ENCODE measurements around the gene ANXA11.
A peak's percentile ranks its signal among the peaks of the same experiment; 100 is the strongest.
"Not testable (repeated sequence)": the region's sequence is repeated elsewhere in the genome, so short reads cannot be mapped to it uniquely, and the experiment has no call there.

ANXA11 gene

DNA sequence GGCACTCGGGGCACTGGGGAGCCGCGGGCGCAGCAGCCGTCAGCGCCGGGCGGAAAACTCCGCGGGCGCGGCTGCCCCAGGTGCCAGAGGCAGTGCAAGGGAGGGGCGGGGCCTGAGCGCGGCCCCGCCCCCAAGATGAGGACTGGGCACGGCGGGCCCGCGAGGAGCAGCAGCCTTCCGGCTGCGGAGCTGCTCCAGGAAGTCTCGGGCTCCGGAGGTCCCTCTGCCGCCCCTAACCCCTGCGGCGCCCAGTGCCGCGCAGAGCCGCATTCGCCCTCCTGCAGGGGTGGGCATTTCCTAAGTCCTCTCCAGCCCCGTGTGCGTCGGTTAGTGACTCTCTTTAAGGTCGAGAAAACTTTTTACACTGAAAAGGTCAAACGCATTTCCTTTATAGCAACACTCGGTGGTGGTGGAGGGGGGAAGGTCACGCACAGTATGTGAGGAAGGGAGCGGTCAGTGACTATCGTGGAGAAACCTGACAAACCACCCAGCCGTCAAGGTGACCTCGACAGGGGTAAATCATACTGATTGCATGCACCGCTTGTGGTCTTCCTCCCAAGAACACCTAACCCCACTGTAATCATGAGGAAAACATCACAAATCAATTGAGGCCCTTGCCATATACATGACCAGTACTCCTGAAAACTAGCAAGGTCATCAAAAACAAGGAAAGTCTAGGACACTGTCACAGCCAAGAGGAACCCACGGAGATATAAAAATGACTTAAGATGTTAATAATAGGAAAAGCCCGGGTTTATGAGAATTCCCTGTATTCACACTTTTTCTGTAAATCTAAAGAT is at the start of gene ANXA11:
Gene ANXA11, minus strand, starts transcription at position 61 of the 800 bp plus-strand sequence. CDS start 32,676 bp downstream, outside the sequence.
- peak; percentile 89 for DNase-seq

DNA sequence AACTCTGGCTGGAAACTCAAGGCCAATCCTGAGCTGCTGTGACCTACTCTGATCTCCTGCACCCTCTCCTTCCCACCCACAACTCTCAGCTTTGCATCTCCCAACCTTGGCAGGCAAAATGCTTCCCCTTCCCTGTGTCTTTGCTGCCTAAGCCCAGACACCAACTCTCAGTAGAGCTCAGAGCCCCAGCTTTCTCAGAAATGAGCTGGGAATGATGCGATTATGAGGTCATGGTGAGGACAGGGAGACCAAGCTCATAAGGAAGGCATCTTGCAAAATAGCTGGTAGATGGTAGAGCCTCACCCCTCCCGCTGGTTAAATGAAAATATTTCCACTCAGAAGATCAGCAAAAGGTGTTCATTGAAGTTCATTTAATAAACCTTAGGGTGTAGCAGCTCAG is 49.4 kb upstream of the ANXA11 start:
- not testable (repeated sequence) for DNase-seq

DNA sequence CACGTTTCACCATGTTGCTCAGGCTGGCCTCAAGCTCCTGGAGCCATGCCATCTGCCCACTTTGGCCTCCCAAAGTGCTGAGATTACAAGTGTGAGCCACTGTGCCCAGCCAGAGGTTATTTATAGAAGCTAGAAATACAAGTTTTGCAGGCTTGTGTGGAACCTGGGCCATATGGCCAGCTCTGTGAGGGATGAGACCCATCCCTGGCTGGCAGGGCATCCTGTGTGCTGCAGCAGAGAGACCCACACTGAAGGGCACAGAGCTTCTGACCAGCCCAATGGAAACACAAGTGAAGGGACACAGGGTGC is 48.6 kb upstream of the ANXA11 start:
- DNase-seq, result not testable (repeated sequence)

GRCh38 chr10:80253266-80253962 is 48.1 kb upstream of the ANXA11 start:
- DNase-seq, result no peak

- DNase-seq, result no peak
Observed at GRCh38 chr10:80252296-80252887, 47.1 kb upstream of the ANXA11 start.

DNA sequence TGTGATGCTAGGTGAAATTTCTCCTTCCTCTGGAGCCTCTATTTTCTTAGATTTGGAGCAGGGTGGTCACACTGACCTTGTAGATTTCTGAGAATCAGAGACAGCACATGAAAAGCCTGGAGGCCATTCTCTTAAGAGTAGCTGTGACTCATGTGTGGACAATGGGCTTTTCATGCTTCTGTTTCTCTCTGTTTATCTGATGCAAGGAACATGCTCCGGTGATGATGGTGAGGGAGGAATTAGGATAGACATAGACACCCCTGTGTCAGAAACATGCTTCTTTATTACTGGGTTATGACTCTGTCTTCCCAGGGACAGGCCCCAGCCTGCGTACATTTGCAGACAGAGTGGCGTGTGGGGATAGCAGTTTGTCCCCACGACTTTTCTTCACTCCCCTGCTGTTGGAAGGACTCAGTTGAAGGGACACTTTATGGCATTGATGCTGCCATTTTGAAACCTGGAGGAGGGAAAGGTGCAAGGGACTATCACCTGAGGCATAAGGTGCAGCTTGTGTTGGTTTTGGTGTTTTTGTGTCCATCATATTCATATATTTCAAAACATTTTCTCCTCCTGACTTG is 46.5 kb upstream of the ANXA11 start:
- not testable (repeated sequence) for DNase-seq

DNA sequence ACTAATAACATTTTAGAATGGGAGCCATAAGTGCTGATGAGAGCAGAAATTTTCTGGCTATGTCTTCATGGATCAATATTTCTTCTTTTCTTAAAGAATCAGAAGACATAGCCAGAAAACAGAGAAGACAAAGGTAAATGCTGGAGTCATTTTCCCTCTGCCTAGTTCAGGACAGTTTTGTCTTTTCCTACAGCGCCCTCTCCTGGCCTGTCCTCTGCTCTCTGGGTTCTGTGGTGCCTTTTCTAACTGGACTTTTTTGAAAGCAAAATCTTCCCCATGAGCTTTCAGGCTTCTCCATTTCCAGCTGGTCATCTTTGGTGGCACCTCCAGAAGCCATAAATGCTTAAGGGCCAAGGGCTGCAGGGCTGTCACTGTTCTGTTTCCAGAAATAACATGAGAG is 45.1 kb upstream of the ANXA11 start:
- not testable (repeated sequence) for DNase-seq

GRCh38 chr10:80249906-80250305 is 44.6 kb upstream of the ANXA11 start:
- DNase-seq, result not testable (repeated sequence)

- DNase-seq, result not testable (repeated sequence)
Observed at GRCh38 chr10:80247611-80248010, 42.3 kb upstream of the ANXA11 start.

GRCh38 chr10:80244371-80244770 is 39.0 kb upstream of the ANXA11 start:
- DNase-seq, result not testable (repeated sequence)

DNA sequence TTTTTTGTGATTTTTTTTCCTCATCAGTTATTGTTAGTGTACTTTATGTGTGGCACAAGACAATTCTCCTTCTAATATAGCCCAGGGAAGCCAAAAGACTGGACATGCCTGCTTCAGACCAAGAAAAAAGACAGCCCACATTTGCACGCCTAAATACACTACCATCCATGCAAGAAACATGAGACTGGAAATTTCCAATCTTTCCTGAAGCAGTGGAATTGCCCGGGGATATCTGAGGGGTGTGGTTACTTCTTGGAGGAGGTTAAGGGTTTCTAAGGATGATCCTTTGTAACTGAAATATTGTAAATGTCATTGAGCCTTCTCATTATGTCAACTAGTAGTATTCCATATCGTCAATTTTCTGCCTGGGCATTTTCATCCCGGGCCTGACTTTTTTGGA is 37.0 kb upstream of the ANXA11 start:
- DNase-seq, result not testable (repeated sequence)

GRCh38 chr10:80236457-80236856 is 31.1 kb upstream of the ANXA11 start:
- DNase-seq, result not testable (repeated sequence)

DNA sequence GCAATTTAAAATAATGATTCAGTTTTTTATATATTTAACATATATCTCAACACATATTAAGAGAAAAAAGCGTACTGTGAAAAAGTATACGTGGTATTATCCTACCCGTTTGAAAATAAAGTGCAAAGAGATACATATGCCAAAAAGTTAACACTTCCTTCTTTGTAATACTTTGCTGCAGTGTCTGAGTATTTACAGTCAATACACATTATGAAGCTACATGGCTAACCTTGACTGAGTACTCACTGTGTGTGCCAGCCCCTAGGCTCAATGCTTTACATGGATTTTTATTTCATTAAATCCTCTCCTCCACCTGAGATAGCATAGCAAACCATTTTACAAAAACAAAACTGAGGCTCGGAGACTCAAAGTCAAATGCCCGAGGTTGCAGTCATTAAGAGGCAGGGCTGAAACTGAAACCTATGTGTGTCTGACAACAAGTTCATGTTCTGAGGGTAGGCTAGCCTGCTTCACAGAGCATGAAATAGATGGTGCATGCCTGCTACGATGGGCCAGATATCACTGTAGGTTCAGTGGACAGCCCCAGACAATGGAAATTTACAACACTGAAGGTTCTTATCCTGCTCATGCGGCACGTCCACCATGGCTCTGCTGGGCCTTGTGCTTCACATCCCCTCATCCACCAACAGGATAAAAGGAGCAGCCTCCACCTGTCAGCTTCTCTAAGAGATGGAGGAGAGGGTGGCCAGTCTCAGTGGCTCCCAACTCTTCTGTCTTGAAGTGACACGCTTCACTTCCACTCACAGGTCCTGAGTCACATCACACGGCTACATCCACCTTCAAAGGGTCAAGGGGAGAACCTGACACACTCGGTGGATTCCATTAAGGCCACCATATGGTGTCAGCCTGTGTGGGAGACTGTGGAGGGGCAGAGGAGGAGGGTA is 29.2 kb upstream of the ANXA11 start:
- DNase-seq, result not testable (repeated sequence)

DNA sequence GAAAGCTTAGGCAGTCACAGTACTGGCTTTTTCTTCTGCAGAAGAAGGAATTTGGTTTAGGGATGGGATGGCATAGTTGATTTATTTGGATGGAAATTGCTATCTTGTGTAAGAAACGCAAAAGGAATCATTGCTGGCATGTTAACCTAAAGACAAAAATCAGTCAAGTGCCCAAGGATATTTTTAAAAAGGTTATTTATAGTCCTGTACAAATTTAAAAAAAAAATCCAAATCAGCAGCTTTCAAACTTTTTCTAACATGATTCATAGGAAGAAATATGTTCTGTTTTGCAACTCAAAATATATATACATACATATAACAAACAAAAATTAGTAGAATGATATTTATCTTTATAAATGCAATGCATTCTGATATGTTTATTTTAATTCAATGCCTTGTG is 28.5 kb upstream of the ANXA11 start:
- DNase-seq, result not testable (repeated sequence)

GRCh38 chr10:80226723-80227122 is 21.4 kb upstream of the ANXA11 start:
- DNase-seq, result not testable (repeated sequence)

DNA sequence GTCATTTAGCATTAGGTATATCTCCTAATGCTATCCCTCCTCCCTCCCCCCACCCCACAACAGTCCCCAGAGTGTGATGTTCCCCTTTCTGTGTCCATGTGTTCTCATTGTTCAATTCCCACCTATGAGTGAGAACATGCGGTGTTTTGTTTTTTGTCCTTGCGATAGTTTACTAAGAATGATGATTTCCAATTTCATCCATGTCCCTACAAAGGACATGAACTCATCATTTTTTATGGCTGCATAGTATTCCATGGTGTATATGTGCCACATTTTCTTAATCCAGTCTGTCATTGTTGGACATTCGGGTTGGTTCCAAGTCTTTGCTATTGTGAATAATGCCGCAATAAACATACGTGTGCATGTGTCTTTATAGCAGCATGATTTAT is 17.7 kb upstream of the ANXA11 start:
- not testable (repeated sequence) for DNase-seq

DNA sequence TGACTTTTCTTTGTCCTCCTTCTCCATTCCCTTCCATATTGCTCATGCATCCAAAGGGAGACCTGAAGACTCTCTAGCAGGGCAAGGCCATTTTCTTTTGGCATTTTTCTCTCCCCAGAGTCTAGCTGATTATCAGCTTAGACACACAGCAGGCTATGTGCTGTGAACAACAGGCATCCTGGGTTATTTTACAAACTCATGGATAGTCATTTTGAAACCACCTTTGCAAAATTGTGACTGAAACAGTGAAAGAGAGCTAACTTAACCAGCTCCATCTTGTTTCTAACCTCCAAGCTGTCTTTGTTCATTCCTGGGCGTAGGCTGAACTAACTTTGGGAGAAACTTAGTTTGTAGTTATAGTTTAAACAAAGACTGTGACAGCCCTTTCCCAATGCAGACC is 13.5 kb upstream of the ANXA11 start:
- DNase-seq, result not testable (repeated sequence)

DNA sequence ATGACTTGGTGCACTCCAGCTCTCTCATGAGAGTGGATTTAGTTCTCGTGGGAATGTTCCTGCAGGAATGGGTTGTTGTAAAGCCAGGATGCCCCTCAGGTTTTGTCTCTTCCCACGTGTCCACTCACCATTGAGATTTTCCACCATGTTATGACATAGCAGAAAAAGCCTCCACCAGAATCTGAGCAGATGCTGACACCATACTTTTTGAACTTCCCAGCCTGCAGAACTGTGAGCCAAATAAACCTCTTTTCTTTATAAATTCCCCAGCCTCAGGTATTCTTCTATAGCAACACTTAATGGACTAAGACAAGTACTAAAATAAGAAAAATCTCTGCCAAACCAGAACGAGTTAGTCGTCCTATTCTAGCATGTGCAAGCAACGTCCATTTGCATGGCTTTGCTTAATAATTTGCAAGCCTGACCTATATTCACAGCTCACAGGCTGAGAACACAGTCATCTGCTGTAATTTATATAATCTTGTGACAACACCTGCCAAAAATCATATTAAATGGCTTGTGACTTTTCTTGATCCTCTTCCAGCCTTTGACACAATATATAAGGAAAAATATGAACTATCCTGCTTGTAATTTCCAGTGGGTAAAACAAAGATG is 9.1 kb upstream of the ANXA11 start:
- not testable (repeated sequence) for DNase-seq

DNA sequence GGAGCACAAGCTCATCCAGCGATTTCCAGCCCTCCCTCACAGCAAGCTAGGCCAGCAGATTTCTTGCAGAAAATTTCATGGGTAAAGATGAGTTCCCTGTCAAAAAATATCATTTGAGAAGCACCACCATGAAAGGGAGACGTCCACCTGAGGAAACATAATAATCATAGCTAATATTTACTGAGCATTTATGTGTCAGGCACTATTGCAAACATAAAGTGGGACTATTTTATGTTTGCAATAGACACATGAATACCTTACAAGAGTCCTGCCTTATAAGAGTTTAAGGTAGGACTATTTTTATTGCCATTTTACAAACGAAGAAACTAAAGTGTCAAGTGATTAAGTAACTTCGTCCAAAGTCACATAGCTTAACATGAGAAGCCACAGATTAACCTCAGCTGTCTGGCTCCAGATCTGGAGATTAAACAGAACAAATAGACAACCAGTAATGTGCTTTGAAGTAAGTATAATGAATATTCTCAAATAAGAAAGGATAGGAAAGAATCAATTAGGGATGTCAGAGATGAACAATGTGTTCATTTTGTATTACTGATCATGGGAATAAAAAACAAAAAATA is 7.3 kb upstream of the ANXA11 start:
- not testable (repeated sequence) for DNase-seq

DNA sequence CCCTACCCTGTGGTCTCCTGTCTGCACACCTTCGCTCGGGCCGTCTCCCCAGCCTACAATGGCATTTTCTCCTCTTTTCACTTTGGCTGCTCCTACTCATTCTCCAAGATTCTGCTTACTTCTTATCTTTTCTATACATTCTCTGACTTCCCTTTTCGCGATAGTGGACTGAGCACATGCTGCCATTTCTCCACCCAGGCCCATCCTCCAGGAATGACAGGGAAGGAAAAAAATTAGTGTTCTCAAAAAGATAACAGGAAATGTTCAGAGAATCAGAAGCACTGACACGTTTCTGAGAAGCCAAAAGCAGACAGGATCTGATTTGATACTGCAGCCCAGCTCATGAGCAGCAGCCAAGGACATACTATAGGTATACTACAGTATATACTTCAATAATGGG is 6.4 kb upstream of the ANXA11 start:
- no peak for DNase-seq

- DNase-seq, result no peak
Observed at GRCh38 chr10:80210259-80210658, 4.9 kb upstream of the ANXA11 start.

Measured in CD4-positive, alpha-beta T cell treated with Interleukin-10 for 1 hour (primary cell).